ENCODE results near the gene DHRS4L2.
A peak's percentile ranks its signal among the peaks of the same experiment; 100 is the strongest.
"Not testable (repeated sequence)": the region's sequence is repeated elsewhere in the genome, so short reads cannot be mapped to it uniquely, and the experiment has no call there.

The DHRS4L2 gene

GRCh38 chr14:23974041-23974440 is 14.7 kb upstream of the DHRS4L2 start:
- not testable (repeated sequence) for DNase-seq

- not testable (repeated sequence) for DNase-seq
These were observed 11.5 kb upstream of the DHRS4L2 start for GRCh38 chr14:23977208-23977607.

GRCh38 chr14:23981951-23982813 is 6.5 kb upstream of the DHRS4L2 start:
- not testable (repeated sequence) for DNase-seq

- no peak for DNase-seq
These were observed 3.7 kb upstream of the DHRS4L2 start for GRCh38 chr14:23984891-23985602.

GRCh38 chr14:23988223-23988606 is 514 bp upstream of the DHRS4L2 start:
- not testable (repeated sequence) for DNase-seq

GRCh38 chr14:23989734-23990445 is 1.2 kb downstream of the DHRS4L2 start:
- not testable (repeated sequence) for DNase-seq

- not testable (repeated sequence) for DNase-seq
These were observed 2.2 kb downstream of the DHRS4L2 start for GRCh38 chr14:23990961-23991360.

- not testable (repeated sequence) for DNase-seq
These were observed 4.3 kb downstream of the DHRS4L2 start for GRCh38 chr14:23993042-23993441.

- DNase-seq, result not testable (repeated sequence)
These were observed 7.3 kb downstream of the DHRS4L2 start for GRCh38 chr14:23996009-23996408.

GRCh38 chr14:23996825-23997224 is 8.1 kb downstream of the DHRS4L2 start:
- not testable (repeated sequence) for DNase-seq

- not testable (repeated sequence) for DNase-seq
These were observed 10.9 kb downstream of the DHRS4L2 start for GRCh38 chr14:23999640-24000039.

- not testable (repeated sequence) for DNase-seq
These were observed 12.3 kb downstream of the DHRS4L2 start for GRCh38 chr14:24001078-24001477.

GRCh38 chr14:24001679-24002078 is 12.9 kb downstream of the DHRS4L2 start:
- DNase-seq, result not testable (repeated sequence)

GRCh38 chr14:24006471-24006816 is 17.7 kb downstream of the DHRS4L2 start:
- not testable (repeated sequence) for DNase-seq

- peak; percentile 30 for DNase-seq
These were observed 18.3 kb downstream of the DHRS4L2 start for GRCh38 chr14:24006817-24007652.

GRCh38 chr14:24011051-24011450 is 22.3 kb downstream of the DHRS4L2 start:
- DNase-seq, result no peak

GRCh38 chr14:24012726-24013273 is 24.1 kb downstream of the DHRS4L2 start:
- not testable (repeated sequence) for DNase-seq

- peak; percentile 19 for DNase-seq
These were observed 25.2 kb downstream of the DHRS4L2 start for GRCh38 chr14:24013654-24014514.

- DNase-seq, result not testable (repeated sequence)
These were observed 27.0 kb downstream of the DHRS4L2 start for GRCh38 chr14:24015745-24016144.

- not testable (repeated sequence) for DNase-seq
These were observed 30.2 kb downstream of the DHRS4L2 start for GRCh38 chr14:24018978-24019377.

GRCh38 chr14:24019944-24020343 is 31.2 kb downstream of the DHRS4L2 start:
- not testable (repeated sequence) for DNase-seq
